BLaER1 treated with 17β-estradiol and CSF1 and Interleukin-3, amounts not matched to agents 10 nM and 100 nM (cell line): Measurements from ENCODE around the gene APOBEC3H.
A peak's percentile ranks its signal among the peaks of the same experiment; 100 is the strongest.

Experiments used
- H3K27ac ChIP-seq, 11 experiments: shearing (Covaris generic); formaldehyde crosslinking; 2 replicates each; pipeline ENCODE4 v1.8.1; 2022
- H3K27me3 ChIP-seq, 11 experiments: shearing (Covaris generic); formaldehyde crosslinking; 2 replicates each; pipeline ENCODE4 v1.8.1; 2022
- H3K36me3 ChIP-seq, 11 experiments: shearing (Covaris generic); formaldehyde crosslinking; 2 replicates each; pipeline ENCODE4 v1.8.1; 2022
- H3K4me1 ChIP-seq, 10 experiments: shearing (Covaris generic); formaldehyde crosslinking; 2 replicates each; pipeline ENCODE4 v1.8.1; 2022
- H3K4me2 ChIP-seq, 11 experiments: shearing (Covaris generic); formaldehyde crosslinking; 2 replicates each; pipeline ENCODE4 v1.8.1; 2022
- H3K4me3 ChIP-seq, 10 experiments: shearing (Covaris generic); formaldehyde crosslinking; 2 replicates each; pipeline ENCODE4 v1.8.1; 2022
- H3K9ac ChIP-seq, 11 experiments: shearing (Covaris generic); formaldehyde crosslinking; 2 replicates each; pipeline ENCODE4 v1.8.1; 2022
- H3K9me3 ChIP-seq, 11 experiments: shearing (Covaris generic); formaldehyde crosslinking; replicated peaks in 1 of 11; 2 replicates each; pipeline ENCODE4 v1.8.1; 2022
- H4K20me1 ChIP-seq, 11 experiments: shearing (Covaris generic); formaldehyde crosslinking; 2 replicates each; pipeline ENCODE4 v1.8.1; 2022
- Cebpa-rat ChIP-seq, 11 experiments: shearing (Covaris generic); IDR thresholded peaks; 2 replicates each; pipeline ENCODE4 v1.8.1; 2022

APOBEC3H gene

DNA sequence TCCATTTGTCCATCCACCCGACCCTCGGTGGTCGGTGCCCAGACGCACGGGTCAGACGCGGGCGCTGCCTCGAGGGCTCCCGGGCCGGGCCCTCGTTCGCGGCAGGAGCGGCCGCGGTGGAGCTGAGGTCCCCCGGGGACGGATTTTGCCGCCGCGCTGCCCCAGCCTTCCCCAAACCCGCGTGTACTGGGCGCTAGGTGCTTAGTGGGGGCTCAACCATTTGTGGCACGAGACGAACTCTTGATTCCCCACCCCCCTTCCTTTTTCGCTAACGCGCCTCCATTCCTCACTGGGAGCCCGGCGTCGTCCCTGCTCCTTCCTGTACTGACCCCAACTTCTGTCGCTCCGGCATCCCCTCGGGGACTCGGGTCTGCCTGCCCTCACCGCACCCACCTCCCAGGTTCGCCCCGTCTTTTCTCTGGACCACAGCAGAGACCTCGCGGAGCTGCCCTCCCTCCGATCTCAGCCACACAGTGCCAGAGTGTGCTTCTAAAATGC is 56.2 kb downstream of the APOBEC3H start:
- H3K4me2 ChIP-seq: peak overlapping the region; percentile 87 to 100 (median 98)
- peak overlapping the region; percentile 69 to 85 (median 73) for H3K4me3 ChIP-seq
- no peaks in the 10 kb centered on the region; a peak in 1 of 22 replicates for H3K36me3 ChIP-seq
- H3K27ac ChIP-seq: peak overlapping the region in 3 of 11 experiments; percentile 32 to 37 (median 32); a peak in 3 of 22 replicates
- H3K27me3 ChIP-seq: peaks cover 21 to 44% (median 34%) of the 10 kb centered on the region in 11 experiments
- peaks cover 0 to 31% (median 16%) of the 10 kb centered on the region in 10 experiments; a peak in 18 of 20 replicates for H3K4me1 ChIP-seq
- peaks cover 0 to 28% (median 8%) of the 10 kb centered on the region in 11 experiments; a peak in 7 of 22 replicates for H4K20me1 ChIP-seq
- no peak for TF ChIP-seq Cebpa-rat (IDR thresholded peaks at IDR 0.05)
- H3K9me3 ChIP-seq: no peaks in the 10 kb centered on the region
- peak overlapping the region; percentile 48 to 76 (median 69); a peak in 20 of 22 replicates for H3K9ac ChIP-seq
